Fibroblast of skin of back (primary cell): Measurements from ENCODE around the gene ZFAND6.
A peak's percentile ranks its signal among the peaks of the same experiment; 100 is the strongest.

Experiments
- DNase-seq: peaks from one replicate; pipeline ENCODE4 v3.0.0-alpha.2; 2013

ZFAND6 gene

GRCh38 chr15:80172401-80172800 lies 112.9 kb downstream of the ZFAND6 start:
- DNase-seq: no peak

DNA sequence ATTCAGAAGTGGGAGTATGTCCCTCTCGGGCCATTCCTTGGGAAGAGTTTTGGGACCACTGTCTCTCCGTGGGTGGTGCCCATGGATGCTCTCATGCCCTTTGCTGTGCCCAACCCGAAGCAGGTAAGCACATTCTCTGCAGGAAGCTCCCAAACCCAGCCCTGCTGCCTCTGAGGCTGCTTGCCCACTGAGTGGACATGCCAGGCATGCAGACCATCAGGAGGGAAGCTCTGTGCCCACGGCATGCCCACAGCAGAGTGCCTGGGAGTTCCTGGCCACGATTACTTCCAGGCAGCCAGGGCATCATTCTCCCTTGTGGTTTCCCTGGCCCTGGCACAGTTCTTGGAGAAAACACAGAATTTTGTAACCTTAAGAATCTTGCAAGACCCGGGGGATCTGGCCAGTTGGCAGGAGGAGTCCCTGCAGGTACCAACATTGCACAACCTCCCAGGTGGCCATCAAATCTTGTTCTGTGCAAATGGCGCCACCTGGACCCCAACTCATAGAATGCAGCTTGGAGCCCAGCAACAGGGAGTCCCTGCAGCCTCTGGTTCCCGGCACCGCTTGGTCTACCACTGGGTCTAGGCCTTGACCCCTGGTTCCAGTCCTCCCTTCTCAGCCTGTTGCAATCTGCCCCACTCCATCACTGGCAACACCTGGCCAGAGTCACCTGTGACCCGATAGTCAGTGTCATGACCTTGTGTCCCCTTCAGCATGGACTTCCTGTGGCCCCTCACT lies 113.7 kb downstream of the ZFAND6 start:
- peak; percentile 45 for DNase-seq

DNA sequence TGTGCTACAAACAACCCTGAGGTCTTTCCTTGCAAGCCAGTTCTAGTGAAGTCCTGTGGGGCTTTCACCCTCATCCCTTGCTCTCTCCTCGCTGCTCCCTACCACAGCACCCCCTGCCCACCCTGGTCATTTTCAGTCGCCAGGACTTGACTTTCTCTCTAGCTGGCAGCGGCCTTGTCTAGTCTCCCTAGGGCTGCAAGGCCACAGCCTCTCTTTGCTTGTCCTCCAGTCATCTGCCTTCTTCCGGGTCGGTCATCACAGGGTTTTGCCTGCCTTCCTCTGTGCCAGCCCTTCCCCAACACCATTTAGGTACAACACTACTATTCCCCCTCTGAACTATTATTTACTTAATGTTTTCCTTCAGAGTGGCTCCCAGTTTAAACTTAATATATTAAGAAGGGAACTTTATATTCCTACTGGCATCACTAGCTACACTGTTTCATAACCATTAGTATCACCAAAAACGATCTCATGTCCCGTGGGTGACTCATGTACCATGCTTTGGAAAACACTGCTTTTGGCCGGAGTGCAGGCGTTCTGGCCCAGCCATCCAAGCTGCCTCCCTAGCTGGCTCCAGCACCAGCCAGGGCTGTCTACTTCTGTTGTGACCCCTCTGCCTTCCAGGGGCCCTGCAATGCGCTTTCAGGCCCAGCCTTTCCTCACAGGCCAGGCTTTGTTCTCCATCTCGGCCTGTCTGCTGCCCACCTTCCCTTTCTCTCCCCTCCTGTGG lies 114.7 kb downstream of the ZFAND6 start:
- peak; percentile 31 for DNase-seq

- no peak for DNase-seq
These were observed 116.0 kb downstream of the ZFAND6 start for GRCh38 chr15:80175436-80175835.

DNA sequence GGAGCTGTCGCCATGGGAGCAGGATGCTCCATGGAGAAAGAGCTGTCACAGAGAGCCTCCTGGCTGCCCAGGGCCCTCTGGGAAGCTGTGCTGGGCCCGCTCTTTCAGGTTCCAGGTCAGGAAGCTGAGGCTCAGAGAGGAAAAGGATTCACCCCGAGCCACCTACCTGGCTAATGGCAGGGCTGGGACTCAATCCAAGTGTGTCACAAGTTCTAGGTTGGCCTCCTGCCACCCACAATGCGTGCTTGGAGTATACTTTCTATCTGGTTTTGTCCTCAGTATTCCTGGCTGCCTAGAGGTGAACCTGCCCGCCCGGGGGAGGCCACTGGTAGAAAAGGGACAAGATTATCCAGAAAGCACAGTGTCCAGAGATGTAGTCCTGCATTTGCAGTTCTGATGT lies 117.0 kb downstream of the ZFAND6 start:
- DNase-seq: no peak

- DNase-seq: no peak
These were observed 117.7 kb downstream of the ZFAND6 start for GRCh38 chr15:80177156-80177555.

- DNase-seq: peak; percentile 91
These were observed 119.7 kb downstream of the ZFAND6 start for GRCh38 chr15:80179025-80179759.

GRCh38 chr15:80179935-80180334 lies 120.5 kb downstream of the ZFAND6 start:
- DNase-seq: no peak

DNA sequence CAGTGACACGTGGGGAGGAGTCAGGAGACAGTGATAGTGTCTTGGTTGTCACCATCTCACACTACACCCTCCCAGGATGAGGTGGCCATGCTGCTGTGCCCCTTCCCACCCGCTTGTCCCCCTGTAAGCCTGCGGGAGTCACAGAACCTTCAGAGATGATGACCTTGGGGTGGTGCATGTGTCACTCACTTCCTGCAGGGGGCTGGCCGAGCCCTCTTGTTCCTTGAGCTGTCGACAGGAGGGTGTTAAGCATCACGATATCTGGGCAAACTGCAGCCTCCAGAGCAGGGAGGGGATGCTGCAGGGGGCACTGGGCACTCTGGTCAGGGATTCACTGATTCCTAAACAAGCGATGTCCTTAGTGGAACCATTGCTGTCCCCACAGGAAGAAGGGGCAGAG lies 121.0 kb downstream of the ZFAND6 start:
- no peak for DNase-seq

GRCh38 chr15:80180986-80181385 lies 121.5 kb downstream of the ZFAND6 start:
- DNase-seq: no peak

- DNase-seq: peak; percentile 55
These were observed 123.3 kb downstream of the ZFAND6 start for GRCh38 chr15:80182611-80183261.

DNA sequence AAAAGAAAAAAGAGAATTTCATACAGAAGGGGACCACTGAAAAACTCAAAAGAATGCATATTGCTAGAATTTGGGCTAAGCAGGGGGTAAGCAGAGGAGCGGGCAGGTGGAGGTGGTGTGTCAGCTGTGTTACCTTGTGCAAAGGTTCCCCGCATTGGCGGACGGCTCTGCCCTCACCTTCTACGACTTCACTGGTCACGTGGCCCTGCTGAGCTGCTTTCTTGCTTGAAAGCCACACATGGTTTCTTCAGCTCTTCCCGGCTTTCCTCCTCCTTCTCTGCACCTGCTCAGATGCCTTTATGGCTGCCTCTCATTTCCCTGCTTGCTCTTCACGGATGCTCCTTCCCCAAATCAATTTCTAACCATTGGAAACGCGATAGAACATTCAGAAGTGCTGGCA lies 123.8 kb downstream of the ZFAND6 start:
- no peak for DNase-seq

DNA sequence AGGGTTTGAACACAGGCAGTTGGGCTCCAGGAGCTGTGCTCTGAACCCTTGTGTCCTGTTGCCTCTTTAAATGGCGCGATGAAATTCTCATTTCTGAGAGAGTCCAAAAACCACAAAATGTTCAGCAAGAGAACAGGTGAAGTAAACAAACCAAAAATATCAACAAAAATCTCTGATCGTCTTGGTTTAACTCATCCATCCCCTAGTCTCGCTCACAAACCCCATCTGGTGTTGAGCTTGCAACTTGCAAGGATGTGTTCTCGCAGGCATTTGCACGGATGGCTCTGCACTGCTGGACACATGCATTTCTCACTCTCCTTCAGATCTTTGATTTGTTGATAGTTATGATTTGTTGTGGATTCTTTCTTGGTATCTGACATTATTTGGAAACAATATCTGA lies 124.4 kb downstream of the ZFAND6 start:
- no peak for DNase-seq

DNA sequence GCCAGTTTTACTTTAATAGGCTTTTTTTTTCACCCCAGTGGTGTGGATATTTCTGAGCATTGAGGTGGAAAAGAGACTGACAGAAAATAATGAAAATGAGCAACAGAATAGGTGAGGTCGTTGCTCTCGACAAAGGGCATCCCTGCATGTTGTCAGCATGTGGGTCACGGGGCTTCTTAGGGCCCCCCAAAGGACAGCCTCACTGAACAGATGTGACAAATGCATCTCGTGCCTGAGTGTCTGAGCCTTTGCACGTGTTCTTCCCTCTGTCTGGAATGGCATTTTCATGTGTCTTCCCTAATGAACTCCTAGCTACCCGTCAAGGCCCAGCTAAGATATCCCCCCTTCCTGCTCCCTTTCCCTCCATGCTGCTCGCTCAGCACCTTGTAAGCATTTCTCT lies 125.1 kb downstream of the ZFAND6 start:
- no peak for DNase-seq

GRCh38 chr15:80185152-80185551 lies 125.7 kb downstream of the ZFAND6 start:
- no peak for DNase-seq

- DNase-seq: no peak
These were observed 126.6 kb downstream of the ZFAND6 start for GRCh38 chr15:80186066-80186465.

GRCh38 chr15:80186597-80186996 lies 127.1 kb downstream of the ZFAND6 start:
- DNase-seq: no peak
